ENCODE data around the gene PAK3. TPM values are rescaled to one million over a fixed set of nuclear protein-coding genes. Genes with fewer than 3 reads are reported as not detected.
A peak's percentile ranks its signal among the peaks of the same experiment; 100 is the strongest.

PAK3 gene
- total and polyA plus RNA-seq, 4 donors = 30.5 to 120 (median 55.2) TPM

- peak in 4 of 6 donors; percentile 10 to 76 (median 30) for DNase-seq (ENCODE audit: low read depth in 4 of 6, low spot score in 6 of 6)
- no peaks in the 10 kb centered on the region for H3K9me3 ChIP-seq (ENCODE audit: control insufficient read depth, insufficient read depth, low read length)
- H3K27me3 ChIP-seq (ENCODE audit: control insufficient read depth, insufficient read depth, low read length) = peaks cover 5% of the 10 kb centered on the region
- no peaks in the 10 kb centered on the region for H3K4me1 ChIP-seq (ENCODE audit: control insufficient read depth, insufficient read depth, low read length)
- no peaks in the 10 kb centered on the region for H3K36me3 ChIP-seq (ENCODE audit: control insufficient read depth, insufficient read depth, low read length)
- H3K27ac ChIP-seq (ENCODE audit: low read depth, low read length) = no peak overlapping the region
- H3K4me3 ChIP-seq (ENCODE audit: low read depth, low read length) = no peak overlapping the region
- WGBS (ENCODE audit: insufficient coverage) = no CpG with 5 or more reads among the region's 2 CpGs
Observed at GRCh38 chrX:111168314-111168713, 72.3 kb downstream of the PAK3 start.

- Histone ChIP-seq H3K27ac (ENCODE audit: low read depth, low read length) (no peak overlapping the region), H3K36me3 (ENCODE audit: control insufficient read depth, insufficient read depth, low read length) (no peaks in the 10 kb centered on the region), H3K9me3 (ENCODE audit: control insufficient read depth, insufficient read depth, low read length) (no peaks in the 10 kb centered on the region), H3K4me3 (ENCODE audit: low read depth, low read length) (no peak overlapping the region), H3K27me3 (ENCODE audit: control insufficient read depth, insufficient read depth, low read length) (peaks cover 5% of the 10 kb centered on the region), H3K4me1 (ENCODE audit: control insufficient read depth, insufficient read depth, low read length) (no peaks in the 10 kb centered on the region)
- no peak for DNase-seq (ENCODE audit: low read depth in 4 of 6, low spot score in 6 of 6)
- WGBS (ENCODE audit: insufficient coverage) = 71% methylated on average over 1 of the region's 2 CpGs
Observed at GRCh38 chrX:111169141-111169540, 73.2 kb downstream of the PAK3 start.

- DNase-seq (ENCODE audit: low read depth in 4 of 6, low spot score in 6 of 6) = no peak
- 67% methylated on average over 1 of the region's 1 CpG for WGBS (ENCODE audit: insufficient coverage)
- no peaks in the 10 kb centered on the region for H3K36me3 ChIP-seq (ENCODE audit: control insufficient read depth, insufficient read depth, low read length)
- H3K27ac ChIP-seq (ENCODE audit: low read depth, low read length) = no peak overlapping the region
- no peaks in the 10 kb centered on the region for H3K4me1 ChIP-seq (ENCODE audit: control insufficient read depth, insufficient read depth, low read length)
- peaks cover 5% of the 10 kb centered on the region for H3K27me3 ChIP-seq (ENCODE audit: control insufficient read depth, insufficient read depth, low read length)
- H3K9me3 ChIP-seq (ENCODE audit: control insufficient read depth, insufficient read depth, low read length) = no peaks in the 10 kb centered on the region
- no peak overlapping the region for H3K4me3 ChIP-seq (ENCODE audit: low read depth, low read length)
Observed at GRCh38 chrX:111170017-111170416, 74.0 kb downstream of the PAK3 start.

- Histone ChIP-seq H3K9me3 (ENCODE audit: control insufficient read depth, insufficient read depth, low read length) (no peaks in the 10 kb centered on the region), H3K4me1 (ENCODE audit: control insufficient read depth, insufficient read depth, low read length) (no peaks in the 10 kb centered on the region), H3K4me3 (ENCODE audit: low read depth, low read length) (no peak overlapping the region), H3K27me3 (ENCODE audit: control insufficient read depth, insufficient read depth, low read length) (peaks cover 3% of the 10 kb centered on the region), H3K27ac (ENCODE audit: low read depth, low read length) (no peak overlapping the region), H3K36me3 (ENCODE audit: control insufficient read depth, insufficient read depth, low read length) (no peaks in the 10 kb centered on the region)
- peak in 1 of 6 donors; percentile 8 for DNase-seq (ENCODE audit: low read depth in 4 of 6, low spot score in 6 of 6)
- WGBS (ENCODE audit: insufficient coverage) = no CpG with 5 or more reads among the region's 2 CpGs
Observed at GRCh38 chrX:111180750-111181240, 84.8 kb downstream of the PAK3 start.

- Histone ChIP-seq H3K4me3 (ENCODE audit: low read depth, low read length) (no peak overlapping the region), H3K27me3 (ENCODE audit: control insufficient read depth, insufficient read depth, low read length) (peaks cover 3% of the 10 kb centered on the region), H3K27ac (ENCODE audit: low read depth, low read length) (no peak overlapping the region), H3K4me1 (ENCODE audit: control insufficient read depth, insufficient read depth, low read length) (no peaks in the 10 kb centered on the region), H3K36me3 (ENCODE audit: control insufficient read depth, insufficient read depth, low read length) (no peaks in the 10 kb centered on the region), H3K9me3 (ENCODE audit: control insufficient read depth, insufficient read depth, low read length) (no peaks in the 10 kb centered on the region)
- peak in 2 of 6 donors; percentile 38 to 46 for DNase-seq (ENCODE audit: low read depth in 4 of 6, low spot score in 6 of 6)
- WGBS (ENCODE audit: insufficient coverage) = no CpG with 5 or more reads among the region's 3 CpGs
Observed at GRCh38 chrX:111181951-111182350, 86.0 kb downstream of the PAK3 start.

GRCh38 chrX:111182997-111183396 lies 87.0 kb downstream of the PAK3 start:
- no peaks in the 10 kb centered on the region for H3K9me3 ChIP-seq (ENCODE audit: control insufficient read depth, insufficient read depth, low read length)
- no peak overlapping the region for H3K4me3 ChIP-seq (ENCODE audit: low read depth, low read length)
- H3K27me3 ChIP-seq (ENCODE audit: control insufficient read depth, insufficient read depth, low read length) = no peaks in the 10 kb centered on the region
- peak in 1 of 6 donors; percentile 32 for DNase-seq (ENCODE audit: low read depth in 4 of 6, low spot score in 6 of 6)
- H3K36me3 ChIP-seq (ENCODE audit: control insufficient read depth, insufficient read depth, low read length) = no peaks in the 10 kb centered on the region
- H3K27ac ChIP-seq (ENCODE audit: low read depth, low read length) = no peak overlapping the region
- H3K4me1 ChIP-seq (ENCODE audit: control insufficient read depth, insufficient read depth, low read length) = no peaks in the 10 kb centered on the region

- WGBS (ENCODE audit: insufficient coverage) = no CpG with 5 or more reads among the region's 2 CpGs
- H3K27ac ChIP-seq (ENCODE audit: low read depth, low read length) = no peak overlapping the region
- DNase-seq (ENCODE audit: low read depth in 4 of 6, low spot score in 6 of 6) = no peak
Observed at GRCh38 chrX:111191598-111191997, 95.6 kb downstream of the PAK3 start.

GRCh38 chrX:111199505-111199904 lies 103.5 kb downstream of the PAK3 start:
- no peaks in the 10 kb centered on the region for H3K9me3 ChIP-seq (ENCODE audit: control insufficient read depth, insufficient read depth, low read length)
- H3K27me3 ChIP-seq (ENCODE audit: control insufficient read depth, insufficient read depth, low read length) = peaks cover 3% of the 10 kb centered on the region
- H3K4me1 ChIP-seq (ENCODE audit: control insufficient read depth, insufficient read depth, low read length) = no peaks in the 10 kb centered on the region
- WGBS (ENCODE audit: insufficient coverage) = no CpG with 5 or more reads among the region's 2 CpGs
- H3K36me3 ChIP-seq (ENCODE audit: control insufficient read depth, insufficient read depth, low read length) = no peaks in the 10 kb centered on the region
- DNase-seq (ENCODE audit: low read depth in 4 of 6, low spot score in 6 of 6) = no peak
- no peak overlapping the region for H3K4me3 ChIP-seq (ENCODE audit: low read depth, low read length)
- no peak overlapping the region for H3K27ac ChIP-seq (ENCODE audit: low read depth, low read length)

More at GRCh38 chrX:111191598-111191997, 95.6 kb downstream of the PAK3 start:
- no peaks in the 10 kb centered on the region for H3K9me3 ChIP-seq (ENCODE audit: control insufficient read depth, insufficient read depth, low read length)
- H3K27me3 ChIP-seq (ENCODE audit: control insufficient read depth, insufficient read depth, low read length) = peaks cover 11% of the 10 kb centered on the region
- no peak overlapping the region for H3K4me3 ChIP-seq (ENCODE audit: low read depth, low read length)
- no peaks in the 10 kb centered on the region for H3K4me1 ChIP-seq (ENCODE audit: control insufficient read depth, insufficient read depth, low read length)
- no peaks in the 10 kb centered on the region for H3K36me3 ChIP-seq (ENCODE audit: control insufficient read depth, insufficient read depth, low read length)

- Histone ChIP-seq H3K27me3 (ENCODE audit: control insufficient read depth, insufficient read depth, low read length) (peaks cover 8% of the 10 kb centered on the region), H3K27ac (ENCODE audit: low read depth, low read length) (no peak overlapping the region)
- 0% methylated on average over 1 of the region's 3 CpGs for WGBS (ENCODE audit: insufficient coverage)
Observed at GRCh38 chrX:111200327-111200726, 104.3 kb downstream of the PAK3 start.

GRCh38 chrX:111207851-111208250 lies 111.9 kb downstream of the PAK3 start:
- Histone ChIP-seq H3K27ac (ENCODE audit: low read depth, low read length) (no peak overlapping the region), H3K9me3 (ENCODE audit: control insufficient read depth, insufficient read depth, low read length) (no peaks in the 10 kb centered on the region), H3K4me3 (ENCODE audit: low read depth, low read length) (no peak overlapping the region), H3K36me3 (ENCODE audit: control insufficient read depth, insufficient read depth, low read length) (no peaks in the 10 kb centered on the region), H3K4me1 (ENCODE audit: control insufficient read depth, insufficient read depth, low read length) (no peaks in the 10 kb centered on the region), H3K27me3 (ENCODE audit: control insufficient read depth, insufficient read depth, low read length) (peaks cover 8% of the 10 kb centered on the region)
- no peak for DNase-seq (ENCODE audit: low read depth in 4 of 6, low spot score in 6 of 6)
- WGBS (ENCODE audit: insufficient coverage) = 90% methylated on average over 6 of the region's 8 CpGs

More at GRCh38 chrX:111200327-111200726, 104.3 kb downstream of the PAK3 start:
- Histone ChIP-seq H3K4me3 (ENCODE audit: low read depth, low read length) (no peak overlapping the region), H3K36me3 (ENCODE audit: control insufficient read depth, insufficient read depth, low read length) (no peaks in the 10 kb centered on the region), H3K4me1 (ENCODE audit: control insufficient read depth, insufficient read depth, low read length) (no peaks in the 10 kb centered on the region), H3K9me3 (ENCODE audit: control insufficient read depth, insufficient read depth, low read length) (no peaks in the 10 kb centered on the region)
- DNase-seq (ENCODE audit: low read depth in 4 of 6, low spot score in 6 of 6) = no peak
